ENCODE results near the gene SPOCD1.

Gene SPOCD1

GRCh38 chr1:31755197-31755611 lies 60.6 kb downstream of the SPOCD1 start:
- no peaks in the 10 kb centered on the region for H3K27me3 ChIP-seq (ENCODE audit: low read depth)
- in situ Hi-C loops (cut with MboI; ENCODE audit: low sequenced_read_pairs) = no loop called here
- no peaks in the 10 kb centered on the region for H3K9me3 ChIP-seq
- peaks cover 3% of the 10 kb centered on the region; the same call in 1 of the 2 replicates for H3K4me1 ChIP-seq
- DNase-seq (ENCODE audit: low spot score in 2 of 2) = no peak
- H3K36me3 ChIP-seq (replicated peaks) = peaks cover 3% of the 10 kb centered on the region
- H3K4me3 ChIP-seq = no peak overlapping the region

- Histone ChIP-seq H3K4me1 (no peaks in the 10 kb centered on the region), H3K27me3 (ENCODE audit: low read depth) (no peaks in the 10 kb centered on the region), H3K9me3 (no peaks in the 10 kb centered on the region), H3K36me3 (replicated peaks) (peaks cover 3% of the 10 kb centered on the region), H3K4me3 (no peak overlapping the region)
- in situ Hi-C loops (cut with MboI; ENCODE audit: low sequenced_read_pairs) = no loop called here
- DNase-seq (ENCODE audit: low spot score in 2 of 2) = no peak
These were observed 61.4 kb downstream of the SPOCD1 start for GRCh38 chr1:31754397-31754796.

GRCh38 chr1:31753707-31754349 lies 62.0 kb downstream of the SPOCD1 start:
- H3K27me3 ChIP-seq (ENCODE audit: low read depth) = no peaks in the 10 kb centered on the region
- peaks cover 3% of the 10 kb centered on the region for H3K36me3 ChIP-seq (replicated peaks)
- H3K9me3 ChIP-seq = no peaks in the 10 kb centered on the region
- no peak for DNase-seq (ENCODE audit: low spot score in 2 of 2)
- in situ Hi-C loops (cut with MboI; ENCODE audit: low sequenced_read_pairs) = no loop called here
- no peaks in the 10 kb centered on the region for H3K4me1 ChIP-seq
- H3K4me3 ChIP-seq = no peak overlapping the region

- Histone ChIP-seq H3K9me3 (no peaks in the 10 kb centered on the region), H3K27me3 (ENCODE audit: low read depth) (no peaks in the 10 kb centered on the region), H3K4me3 (no peak overlapping the region), H3K4me1 (no peaks in the 10 kb centered on the region), H3K36me3 (replicated peaks) (peaks cover 3% of the 10 kb centered on the region)
- no peak for DNase-seq (ENCODE audit: low spot score in 2 of 2)
- in situ Hi-C loops (cut with MboI; ENCODE audit: low sequenced_read_pairs) = no loop called here
These were observed 62.8 kb downstream of the SPOCD1 start for GRCh38 chr1:31752952-31753475.

- no peak for DNase-seq (ENCODE audit: low spot score in 2 of 2)
- no peaks in the 10 kb centered on the region for H3K27me3 ChIP-seq (ENCODE audit: low read depth)
- no peaks in the 10 kb centered on the region for H3K4me1 ChIP-seq
- no peaks in the 10 kb centered on the region for H3K9me3 ChIP-seq
- no peak overlapping the region for H3K4me3 ChIP-seq
- in situ Hi-C loops (cut with MboI; ENCODE audit: low sequenced_read_pairs) = no loop called here
- H3K36me3 ChIP-seq (replicated peaks) = peaks cover 3% of the 10 kb centered on the region
These were observed 63.6 kb downstream of the SPOCD1 start for GRCh38 chr1:31752258-31752657.

GRCh38 chr1:31751822-31752241 lies 64.0 kb downstream of the SPOCD1 start:
- H3K36me3 ChIP-seq (replicated peaks) = no peaks in the 10 kb centered on the region
- no peaks in the 10 kb centered on the region for H3K27me3 ChIP-seq (ENCODE audit: low read depth)
- in situ Hi-C loops (cut with MboI; ENCODE audit: low sequenced_read_pairs) = no loop called here
- no peaks in the 10 kb centered on the region for H3K4me1 ChIP-seq
- H3K4me3 ChIP-seq = no peak overlapping the region
- no peaks in the 10 kb centered on the region for H3K9me3 ChIP-seq
- no peak for DNase-seq (ENCODE audit: low spot score in 2 of 2)

GRCh38 chr1:31750858-31751510 lies 64.8 kb downstream of the SPOCD1 start:
- in situ Hi-C loops (cut with MboI; ENCODE audit: low sequenced_read_pairs) = no loop called here
- no peak for DNase-seq (ENCODE audit: low spot score in 2 of 2)
- Histone ChIP-seq H3K4me3 (no peak overlapping the region), H3K4me1 (no peaks in the 10 kb centered on the region), H3K36me3 (replicated peaks) (no peaks in the 10 kb centered on the region), H3K27me3 (ENCODE audit: low read depth) (no peaks in the 10 kb centered on the region), H3K9me3 (no peaks in the 10 kb centered on the region)

- Histone ChIP-seq H3K27me3 (ENCODE audit: low read depth) (no peaks in the 10 kb centered on the region), H3K9me3 (no peaks in the 10 kb centered on the region), H3K4me3 (no peak overlapping the region), H3K4me1 (no peaks in the 10 kb centered on the region), H3K36me3 (replicated peaks) (no peaks in the 10 kb centered on the region)
- in situ Hi-C loops (cut with MboI; ENCODE audit: low sequenced_read_pairs) = no loop called here
- no peak for DNase-seq (ENCODE audit: low spot score in 2 of 2)
These were observed 65.8 kb downstream of the SPOCD1 start for GRCh38 chr1:31749785-31750735.

- Histone ChIP-seq H3K27me3 (ENCODE audit: low read depth) (no peaks in the 10 kb centered on the region), H3K4me3 (no peak overlapping the region), H3K9me3 (no peaks in the 10 kb centered on the region), H3K4me1 (no peaks in the 10 kb centered on the region), H3K36me3 (replicated peaks) (no peaks in the 10 kb centered on the region)
- in situ Hi-C loops (cut with MboI; ENCODE audit: low sequenced_read_pairs) = no loop called here
- no peak for DNase-seq (ENCODE audit: low spot score in 2 of 2)
These were observed 67.5 kb downstream of the SPOCD1 start for GRCh38 chr1:31748365-31748764.

- H3K9me3 ChIP-seq = no peaks in the 10 kb centered on the region
- no peak for DNase-seq (ENCODE audit: low spot score in 2 of 2)
- no peaks in the 10 kb centered on the region for H3K4me1 ChIP-seq
- H3K4me3 ChIP-seq = no peak overlapping the region
- in situ Hi-C loops (cut with MboI; ENCODE audit: low sequenced_read_pairs) = no loop called here
- H3K36me3 ChIP-seq (replicated peaks) = no peaks in the 10 kb centered on the region
- H3K27me3 ChIP-seq (ENCODE audit: low read depth) = no peaks in the 10 kb centered on the region
These were observed 68.5 kb downstream of the SPOCD1 start for GRCh38 chr1:31747304-31747703.

- Histone ChIP-seq H3K4me3 (no peak overlapping the region), H3K27me3 (ENCODE audit: low read depth) (no peaks in the 10 kb centered on the region), H3K36me3 (replicated peaks) (no peaks in the 10 kb centered on the region), H3K4me1 (no peaks in the 10 kb centered on the region), H3K9me3 (no peaks in the 10 kb centered on the region)
- no peak for DNase-seq (ENCODE audit: low spot score in 2 of 2)
- in situ Hi-C loops (cut with MboI; ENCODE audit: low sequenced_read_pairs) = no loop called here
These were observed 69.1 kb downstream of the SPOCD1 start for GRCh38 chr1:31746687-31747086.

GRCh38 chr1:31745946-31746670 lies 69.7 kb downstream of the SPOCD1 start:
- Histone ChIP-seq H3K27me3 (ENCODE audit: low read depth) (no peaks in the 10 kb centered on the region), H3K36me3 (replicated peaks) (no peaks in the 10 kb centered on the region), H3K4me3 (no peak overlapping the region), H3K4me1 (no peaks in the 10 kb centered on the region), H3K9me3 (no peaks in the 10 kb centered on the region)
- DNase-seq (ENCODE audit: low spot score in 2 of 2) = no peak
- in situ Hi-C loops (cut with MboI; ENCODE audit: low sequenced_read_pairs) = no loop called here

All from HAP-1 (cell line).